ENCODE results near the gene IWS1. TPM values are rescaled to one million over a fixed set of nuclear protein-coding genes. Genes with fewer than 3 reads are reported as not detected.
A peak's percentile ranks its signal among the peaks of the same experiment; 100 is the strongest.

The IWS1 gene
- total RNA-seq, 2 experiments from 2014 or later = 49.2 to 56.9 TPM

DNA sequence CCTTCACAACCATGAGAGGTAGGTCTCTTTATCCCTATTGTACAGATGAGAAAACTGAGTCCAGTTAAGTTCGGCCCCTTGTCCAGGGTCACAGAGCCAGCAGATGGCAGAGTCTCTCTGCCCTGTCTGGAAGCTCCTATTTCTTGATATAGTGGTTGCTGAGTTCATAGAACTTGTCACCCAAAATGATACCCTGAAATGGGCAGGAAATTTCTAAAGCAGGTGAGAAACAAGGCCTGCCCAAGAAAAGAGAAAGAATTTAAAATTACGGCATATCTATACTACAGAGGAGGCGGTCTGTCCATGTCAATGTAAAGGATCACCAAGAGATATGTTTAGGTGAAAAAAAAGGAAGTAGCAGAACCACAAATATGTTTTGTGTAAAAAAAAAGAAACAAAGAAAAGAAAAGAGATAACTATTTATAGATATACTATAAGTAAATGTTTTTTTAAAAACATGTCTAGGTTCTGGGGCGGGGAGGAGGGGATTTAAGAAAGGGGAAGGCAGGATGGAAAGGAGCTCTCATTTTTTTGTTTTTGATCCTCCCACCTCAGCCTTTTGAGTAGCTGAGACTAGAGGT, 49.0 kb upstream of the IWS1 start:
- peak overlapping the region; percentile 28; the same call in 1 of the 2 replicates for H3K4me2 ChIP-seq (ENCODE audit: low read length)
- H3K9me3 ChIP-seq (ENCODE audit: low read length) = no peaks in the 10 kb centered on the region
- CTCF ChIA-PET (ENCODE audit: unreplicated experiment) = interaction anchor here (0.6 to 2.3 kb wide), 3 partner anchors 16 to 433 kb away, joined by 3 to 13 read pairs (median 3); no protein-coding TSS in a partner anchor
- BruUV-seq (replicated peaks) = no TSS peak
- POLR2A ChIA-PET = interaction anchor here (0.7 to 2.2 kb wide), 9 partner anchors 8 to 65 kb away, joined by 3 to 8 read pairs (median 4); partner anchors contain the start of gene IWS1
- H2AFZ ChIP-seq (ENCODE audit: low read length) = no peak overlapping the region
- H4K20me1 ChIP-seq (ENCODE audit: insufficient read depth, low read length) = no peaks in the 10 kb centered on the region
- H3K4me1 ChIP-seq (ENCODE audit: insufficient read depth, low read length, poor library complexity, severe bottlenecking) = peaks cover 16% of the 10 kb centered on the region
- TF ChIP-seq CTCF (conservative IDR thresholded peaks at IDR 0.05; ENCODE audit: low read length) (peak; percentile 59), EZH2phosphoT487 (IDR thresholded peaks at IDR 0.05; ENCODE audit: borderline replicate concordance, low read depth, low read length) (no peak)
- no peak overlapping the region for H3K4me3 ChIP-seq (ENCODE audit: low read depth, low read length, poor library complexity, severe bottlenecking)
- no peaks in the 10 kb centered on the region for H3K79me2 ChIP-seq (ENCODE audit: insufficient read depth, low read depth, low read length)
- no peaks in the 10 kb centered on the region for H3K36me3 ChIP-seq (ENCODE audit: insufficient read depth, low read length)
- H3K27ac ChIP-seq (ENCODE audit: low read depth, low read length, poor library complexity, severe bottlenecking) = no peak overlapping the region
- intact Hi-C loops (cut with micrococcal nuclease; ENCODE audit: unreplicated experiment) = loop anchor here (5.0 kb wide), 1 partner anchor 127 kb away; the partner anchor contains the start of gene SFT2D3
- DNase-seq (ENCODE audit: low spot score) = peak; percentile 39
- no peaks in the 10 kb centered on the region for H3K9me2 ChIP-seq (ENCODE audit: insufficient read depth, low read length)

GRCh38 chr2:127574656-127575055, 48.4 kb upstream of the IWS1 start:
- H3K27ac ChIP-seq (ENCODE audit: low read depth, low read length, poor library complexity, severe bottlenecking) = no peak overlapping the region
- no peak for TF ChIP-seq EZH2phosphoT487 (IDR thresholded peaks at IDR 0.05; ENCODE audit: borderline replicate concordance, low read depth, low read length)
- TF ChIP-seq CTCF (conservative IDR thresholded peaks at IDR 0.05; ENCODE audit: low read length) = no peak
- no peak for DNase-seq (ENCODE audit: low spot score)
- intact Hi-C loops (cut with micrococcal nuclease; ENCODE audit: unreplicated experiment) = loop anchor here (5.0 kb wide), 1 partner anchor 128 kb away; the partner anchor contains the start of gene SFT2D3
- H3K79me2 ChIP-seq (ENCODE audit: insufficient read depth, low read depth, low read length) = no peaks in the 10 kb centered on the region
- H3K36me3 ChIP-seq (ENCODE audit: insufficient read depth, low read length) = no peaks in the 10 kb centered on the region
- POLR2A ChIA-PET = interaction anchor here (0.8 to 2.2 kb wide), 4 partner anchors 11 to 65 kb away, joined by 3 to 8 read pairs (median 6); partner anchors contain the start of gene IWS1
- H3K4me2 ChIP-seq (ENCODE audit: low read length) = no peak overlapping the region
- no peaks in the 10 kb centered on the region for H3K9me3 ChIP-seq (ENCODE audit: low read length)
- no peaks in the 10 kb centered on the region for H3K9me2 ChIP-seq (ENCODE audit: insufficient read depth, low read length)
- peaks cover 16% of the 10 kb centered on the region for H3K4me1 ChIP-seq (ENCODE audit: insufficient read depth, low read length, poor library complexity, severe bottlenecking)
- H3K4me3 ChIP-seq (ENCODE audit: low read depth, low read length, poor library complexity, severe bottlenecking) = no peak overlapping the region
- no peaks in the 10 kb centered on the region for H4K20me1 ChIP-seq (ENCODE audit: insufficient read depth, low read length)
- no TSS peak for BruUV-seq (replicated peaks)
- CTCF ChIA-PET (ENCODE audit: unreplicated experiment) = interaction anchor here (2.3 kb wide), 1 partner anchor 17 kb away, joined by 13 read pairs; no protein-coding TSS in a partner anchor
- H2AFZ ChIP-seq (ENCODE audit: low read length) = no peak overlapping the region; the same call in 1 of the 2 replicates

DNA sequence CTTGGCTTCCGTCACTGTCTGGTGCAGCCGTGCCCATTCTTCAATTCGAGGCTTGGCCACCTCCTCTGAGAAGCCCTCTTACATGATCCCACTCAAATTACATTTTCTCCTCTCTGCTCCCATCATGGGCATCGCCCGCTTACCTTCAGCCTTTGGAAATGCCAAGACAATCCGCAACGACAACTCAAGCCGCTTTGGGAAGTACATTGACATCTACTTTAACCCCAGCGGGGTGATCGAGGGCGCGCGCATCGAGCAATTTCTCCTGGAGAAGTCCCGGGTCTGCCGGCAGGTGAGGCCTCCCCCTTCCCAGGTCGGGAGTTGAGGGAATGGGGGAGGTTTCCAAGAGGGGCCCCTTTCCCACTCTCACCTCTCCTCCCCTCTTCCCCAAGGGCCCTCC, 47.5 kb upstream of the IWS1 start:
- H3K79me2 ChIP-seq (ENCODE audit: insufficient read depth, low read depth, low read length) = no peaks in the 10 kb centered on the region
- DNase-seq (ENCODE audit: low spot score) = no peak
- H3K36me3 ChIP-seq (ENCODE audit: insufficient read depth, low read length) = no peaks in the 10 kb centered on the region
- no peak overlapping the region for H3K4me3 ChIP-seq (ENCODE audit: low read depth, low read length, poor library complexity, severe bottlenecking)
- no peaks in the 10 kb centered on the region for H4K20me1 ChIP-seq (ENCODE audit: insufficient read depth, low read length)
- no peaks in the 10 kb centered on the region for H3K9me2 ChIP-seq (ENCODE audit: insufficient read depth, low read length)
- H2AFZ ChIP-seq (ENCODE audit: low read length) = no peak overlapping the region
- no peaks in the 10 kb centered on the region for H3K9me3 ChIP-seq (ENCODE audit: low read length)
- POLR2A ChIA-PET = no interaction called here
- TF ChIP-seq CTCF (conservative IDR thresholded peaks at IDR 0.05; ENCODE audit: low read length) (no peak), EZH2phosphoT487 (IDR thresholded peaks at IDR 0.05; ENCODE audit: borderline replicate concordance, low read depth, low read length) (no peak)
- H3K4me2 ChIP-seq (ENCODE audit: low read length) = no peak overlapping the region
- intact Hi-C loops (cut with micrococcal nuclease; ENCODE audit: unreplicated experiment) = no loop called here
- H3K4me1 ChIP-seq (ENCODE audit: insufficient read depth, low read length, poor library complexity, severe bottlenecking) = peaks cover 16% of the 10 kb centered on the region
- no TSS peak for BruUV-seq (replicated peaks)
- CTCF ChIA-PET (ENCODE audit: unreplicated experiment) = no interaction called here
- no peak overlapping the region for H3K27ac ChIP-seq (ENCODE audit: low read depth, low read length, poor library complexity, severe bottlenecking)

Data from OCI-LY7 (cell line).